Endothelial cell of umbilical vein (primary cell): ENCODE measurements around the gene PHACTR2. TPM values are rescaled to one million over a fixed set of nuclear protein-coding genes. Genes with fewer than 3 reads are reported as not detected.

Experiments used
- BruUV-seq: library from RNA; stranded (reverse); fragments of 400-500 nt; replicated peaks from 2 replicates; lab custom pipeline; 2021; lab: Mats Ljungman, UMichigan
- CTCF ChIA-PET: fragments of 300-600, 350-600 bp; sonication (Branson Sonifier 250); formaldehyde crosslinking; loops from one replicate; lab custom pipeline; 2021; ENCODE audit warnings: antibody characterized with exemption, inconsistent platforms; lab: Charles Lee
- POLR2A ChIA-PET: fragments of 300-600, 350-600 bp; sonication (Branson Sonifier 250); formaldehyde crosslinking; loops from one replicate; lab custom pipeline; 2021; ENCODE audit warnings: antibody characterized with exemption, inconsistent platforms; lab: Charles Lee
- DNase-seq: peaks from one replicate; pipeline ENCODE4 v3.0.0-alpha.2; 2011; ENCODE audit warnings: low read depth, low spot score
- FAIRE-seq: peaks from 2 replicates; lab custom pipeline; 2011; peaks lifted over from hg19 to GRCh38; lab: Jason Lieb, UNC
- H2AFZ ChIP-seq: 2 replicates; pipeline ENCODE4 v1.6.0; 2012; ENCODE audit warnings: low read depth, low read length, control low read depth, inconsistent platforms
- H3K27ac ChIP-seq: 2 replicates; pipeline ENCODE4 v1.5.1; 2011; ENCODE audit warnings: low read depth, mild to moderate bottlenecking, control low read depth, low read length, moderate library complexity; ENCODE audit not compliant: insufficient read depth
- H3K27me3 ChIP-seq, 2 experiments: 2 replicates each; pipeline versions ENCODE4 v1.6.0 to v1.6.1; 2011; ENCODE audit warnings: low read length in 2 of 2, mixed read lengths in 1 of 2; ENCODE audit not compliant: control insufficient read depth in 2 of 2, insufficient read depth in 2 of 2
- H3K36me3 ChIP-seq, 2 experiments: 2 replicates in 1 of 2; 3 replicates in 1 of 2; pipeline ENCODE4 v1.5.1; 2011; ENCODE audit warnings: low read length in 2 of 2, mild to moderate bottlenecking in 1 of 2, moderate library complexity in 1 of 2; ENCODE audit not compliant: control insufficient read depth in 2 of 2, insufficient read depth in 2 of 2; ENCODE audit errors: extremely low read depth in 1 of 2
- H3K4me1 ChIP-seq: 3 replicates; pipeline ENCODE4 v1.5.1; 2011; ENCODE audit warnings: mild to moderate bottlenecking, low read length; ENCODE audit not compliant: control insufficient read depth, insufficient read depth; ENCODE audit errors: extremely low read depth
- H3K4me2 ChIP-seq: 2 replicates; pipeline ENCODE4 v1.6.1; 2011; ENCODE audit warnings: low read length, control low read depth, mixed read lengths; ENCODE audit not compliant: insufficient read depth
- H3K4me3 ChIP-seq, 3 experiments: fragments of 200-600 bp in 1 of 3; sonication (generic), shearing (Covaris generic) in 1 of 3; replicated peaks in 1 of 3; 2 replicates each; pipeline ENCODE4 v1.5.1; 2011 to 2016; ENCODE audit warnings: control low read depth in 3 of 3, low read length in 3 of 3, mild to moderate bottlenecking in 2 of 3, inconsistent platforms in 1 of 3, low read depth in 1 of 3, moderate library complexity in 1 of 3; ENCODE audit not compliant: insufficient read depth in 1 of 3
- H3K79me2 ChIP-seq: 2 replicates; pipeline ENCODE4 v1.6.0; 2012; ENCODE audit warnings: low read length, inconsistent platforms; ENCODE audit not compliant: control insufficient read depth, insufficient read depth
- H3K9ac ChIP-seq: replicated peaks from 2 replicates; pipeline ENCODE3; 2011; ENCODE audit warnings: low read length, control low read depth; ENCODE audit not compliant: insufficient read depth; ENCODE audit errors: extremely low read depth
- H3K9me1 ChIP-seq: replicated peaks from 3 replicates; pipeline ENCODE4 v1.6.0; 2011; ENCODE audit warnings: mild to moderate bottlenecking, low read length; ENCODE audit not compliant: control insufficient read depth, insufficient read depth; ENCODE audit errors: extremely low read depth
- H3K9me3 ChIP-seq: replicated peaks from 2 replicates; pipeline ENCODE4 v1.5.1; 2012; ENCODE audit warnings: low read length, inconsistent platforms; ENCODE audit not compliant: control insufficient read depth, insufficient read depth
- H4K20me1 ChIP-seq: replicated peaks from 2 replicates; pipeline ENCODE3; 2011; ENCODE audit warnings: mild to moderate bottlenecking, low read length; ENCODE audit not compliant: control insufficient read depth, insufficient read depth; ENCODE audit errors: extremely low read depth
- CTCF ChIP-seq, 2 donors: IDR thresholded peaks; 1 replicate in 1 of 2; 2 replicates in 1 of 2; pipeline ENCODE4 v1.5.1; 2011; ENCODE audit warnings: low read length in 2 of 2, mild to moderate bottlenecking in 2 of 2, moderate library complexity in 2 of 2, control low read depth in 1 of 2, inconsistent platforms in 1 of 2, low read depth in 1 of 2; ENCODE audit not compliant: insufficient read depth in 1 of 2; ENCODE audit errors: extremely low read depth in 1 of 2
- EZH2 ChIP-seq: IDR thresholded peaks from 2 replicates; pipeline ENCODE4 v1.6.1; 2012; ENCODE audit warnings: borderline replicate concordance, low read depth, mild to moderate bottlenecking, moderate library complexity, low read length, inconsistent platforms; ENCODE audit not compliant: severe bottlenecking
- FOS ChIP-seq: IDR thresholded peaks from 2 replicates; pipeline ENCODE4 v1.6.1; 2011; ENCODE audit warnings: mild to moderate bottlenecking, low read length, moderate library complexity, borderline replicate concordance; ENCODE audit not compliant: insufficient read depth
- GATA2 ChIP-seq: IDR thresholded peaks from 2 replicates; pipeline ENCODE4 v1.7.0; 2011; ENCODE audit warnings: low read depth, mild to moderate bottlenecking, moderate library complexity, mixed read lengths, low read length; ENCODE audit not compliant: insufficient read length, insufficient read depth
- JUN ChIP-seq: IDR thresholded peaks from 2 replicates; pipeline ENCODE4 v1.6.1; 2011; ENCODE audit warnings: borderline replicate concordance, low read depth; ENCODE audit not compliant: insufficient read length, insufficient read depth
- MAX ChIP-seq: IDR thresholded peaks from 2 replicates; pipeline ENCODE4 v1.6.1; 2011; ENCODE audit not compliant: insufficient read depth, insufficient read length
- MYC ChIP-seq: IDR thresholded peaks from one replicate; pipeline ENCODE4 v1.6.1; 2011; ENCODE audit warnings: mild to moderate bottlenecking, low read depth, low read length
- POLR2A ChIP-seq: IDR thresholded peaks from 2 replicates; pipeline ENCODE4 v1.6.1; 2012; ENCODE audit warnings: low read depth, mild to moderate bottlenecking, control low read depth, low read length
- POLR2AphosphoS5 ChIP-seq: IDR thresholded peaks from 2 replicates; pipeline ENCODE4 v1.6.1; 2012; ENCODE audit warnings: low read depth, mild to moderate bottlenecking, control low read depth, low read length, moderate library complexity; ENCODE audit not compliant: insufficient read depth
- dilution Hi-C: fragments of 300-500 bp; cut with MboI; formaldehyde crosslinking; loops from one replicate; pipeline ENCODE4 v1.15.0; 2019; ENCODE audit warnings: low sequenced_read_pairs; ENCODE audit not compliant: extremely low pct_ligation_motif_present
- intact Hi-C: fragments of 100-400 bp; cut with micrococcal nuclease; formaldehyde crosslinking; loops from one replicate; pipeline ENCODE4 v1.10.0; 2022
- polyA plus RNA-seq, 4 experiments: library from polyadenylated mRNA; depleted of rRNA in 3 of 4; stranded (reverse) in 3 of 4; unstranded in 1 of 4; fragments of >200 nt; gene quantifications; 2 replicates each; pipeline versions ENCODE4 v1.2.1 to v1.2.3, GENCODE V29; 2011 to 2012; ENCODE audit warnings: missing spikeins in 1 of 4
- total RNA-seq: library from RNA; stranded (reverse); gene quantifications from 2 replicates; pipeline ENCODE4 v1.2.3, GENCODE V29; 2021

Gene PHACTR2
- total and polyA plus RNA-seq, 2 donors (not counting 3 experiments of a cell fraction or from before 2014, with no cell fraction given): 16.3 to 178 TPM

- Histone ChIP-seq H3K27ac (no peak overlapping the region), H3K79me2 (no peaks in the 10 kb centered on the region), H3K9me1 (no peaks in the 10 kb centered on the region), H3K4me1 (peaks cover 6% of the 10 kb centered on the region), H3K4me2 (no peak overlapping the region), H3K9ac (no peak overlapping the region), H3K9me3 (no peaks in the 10 kb centered on the region), H3K4me3 (no peak overlapping the region), H3K36me3 (peaks cover 13 to 18% of the 10 kb centered on the region in 2 experiments), H3K27me3 (no peaks in the 10 kb centered on the region), H4K20me1 (no peaks in the 10 kb centered on the region), H2AFZ (no peak overlapping the region)
- POLR2A ChIA-PET: interaction anchor here (0.6 to 0.7 kb wide), 2 partner anchors 57 to 63 kb away, joined by 3 to 5 read pairs; no protein-coding TSS in a partner anchor
- intact Hi-C loops (loop anchor here (1.0 kb wide), 1 partner anchor 44 kb away; no protein-coding TSS in a partner anchor), dilution Hi-C loops (no loop called here)
- DNase-seq: peak; percentile 67
- TF ChIP-seq FOS: no peak
- TF ChIP-seq JUN: no peak
- CTCF ChIA-PET: interaction anchor here (0.6 kb wide), 1 partner anchor 204 kb away, joined by 4 read pairs; no protein-coding TSS in a partner anchor
- BruUV-seq: no TSS peak
- peak; percentile 4 for FAIRE-seq
These were observed 101.2 kb downstream of the PHACTR2 start for GRCh38 chr6:143778926-143779325.

GRCh38 chr6:143782481-143782880 lies 104.7 kb downstream of the PHACTR2 start:
- Histone ChIP-seq H3K36me3 (peaks cover 12 to 15% of the 10 kb centered on the region in 2 experiments), H3K9me1 (no peaks in the 10 kb centered on the region), H3K4me2 (no peak overlapping the region), H3K27ac (no peak overlapping the region), H3K9me3 (no peaks in the 10 kb centered on the region), H3K79me2 (no peaks in the 10 kb centered on the region), H3K9ac (no peak overlapping the region), H3K4me1 (peaks cover 6% of the 10 kb centered on the region), H3K4me3 (no peak overlapping the region), H4K20me1 (no peaks in the 10 kb centered on the region), H2AFZ (no peak overlapping the region), H3K27me3 (no peaks in the 10 kb centered on the region)
- intact Hi-C loops: no loop called here
- CTCF ChIA-PET: interaction anchor here (1.3 kb wide), 1 partner anchor 10 kb away, joined by 3 read pairs; no protein-coding TSS in a partner anchor
- no peak for TF ChIP-seq EZH2
- no peak for TF ChIP-seq MYC
- TF ChIP-seq POLR2A: no peak
- TF ChIP-seq FOS: no peak
- TF ChIP-seq POLR2AphosphoS5: no peak
- TF ChIP-seq GATA2: no peak
- TF ChIP-seq CTCF (IDR thresholded peaks at IDR 0.05; ENCODE audit: extremely low read depth in 1 of 2, insufficient read depth in 1 of 2, low read depth in 1 of 2, low read length in 2 of 2): no peak
- no peak for TF ChIP-seq MAX
- no peak for TF ChIP-seq JUN
- dilution Hi-C loops: no loop called here
- FAIRE-seq (no peak), DNase-seq (no peak)
- POLR2A ChIA-PET: no interaction called here
- no TSS peak for BruUV-seq
